ENCODE measurements around the gene RASA3.

RASA3 gene

DNA sequence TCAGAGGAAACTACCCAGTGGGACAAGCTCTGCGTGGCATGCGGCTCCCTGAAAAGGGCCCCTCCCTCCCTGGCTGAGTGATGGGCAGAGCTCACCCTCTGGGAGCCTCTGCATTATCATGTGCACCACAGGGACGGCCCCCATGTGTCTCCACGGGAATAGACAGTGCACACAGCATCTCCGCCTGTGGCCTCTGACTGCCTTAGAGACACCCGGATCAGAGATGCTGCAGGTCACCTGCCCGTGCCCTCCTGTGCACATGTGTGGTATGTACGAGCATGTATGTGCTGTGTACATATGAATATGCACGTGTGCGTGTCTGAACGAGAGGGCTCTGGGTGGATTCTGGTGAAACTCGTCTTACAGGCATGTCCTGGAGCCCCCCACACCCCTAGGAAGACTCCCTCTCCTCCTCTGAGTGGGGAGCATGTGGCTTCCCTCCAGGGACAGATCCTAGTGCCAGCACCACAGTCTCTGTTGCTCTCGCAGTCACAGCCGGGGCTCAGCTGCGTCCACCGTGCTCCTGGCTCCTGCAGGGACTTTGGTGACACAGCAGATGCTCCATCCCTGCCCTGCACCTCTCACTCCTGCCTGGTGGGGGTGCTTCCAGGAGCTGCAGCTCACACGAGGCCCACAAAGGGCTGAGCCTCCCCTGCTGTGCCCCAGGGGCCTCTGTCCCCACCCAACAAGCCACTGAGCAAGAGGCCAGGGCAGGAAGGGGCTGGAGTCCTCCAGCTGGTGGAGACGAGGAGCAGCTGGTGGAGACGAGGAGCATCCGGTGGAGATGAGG is 178.2 kb downstream of the RASA3 start:
- H3K4me3 ChIP-seq (ENCODE audit: low read depth, low read length), result no peak overlapping the region
- TF ChIP-seq, protein P1, sequence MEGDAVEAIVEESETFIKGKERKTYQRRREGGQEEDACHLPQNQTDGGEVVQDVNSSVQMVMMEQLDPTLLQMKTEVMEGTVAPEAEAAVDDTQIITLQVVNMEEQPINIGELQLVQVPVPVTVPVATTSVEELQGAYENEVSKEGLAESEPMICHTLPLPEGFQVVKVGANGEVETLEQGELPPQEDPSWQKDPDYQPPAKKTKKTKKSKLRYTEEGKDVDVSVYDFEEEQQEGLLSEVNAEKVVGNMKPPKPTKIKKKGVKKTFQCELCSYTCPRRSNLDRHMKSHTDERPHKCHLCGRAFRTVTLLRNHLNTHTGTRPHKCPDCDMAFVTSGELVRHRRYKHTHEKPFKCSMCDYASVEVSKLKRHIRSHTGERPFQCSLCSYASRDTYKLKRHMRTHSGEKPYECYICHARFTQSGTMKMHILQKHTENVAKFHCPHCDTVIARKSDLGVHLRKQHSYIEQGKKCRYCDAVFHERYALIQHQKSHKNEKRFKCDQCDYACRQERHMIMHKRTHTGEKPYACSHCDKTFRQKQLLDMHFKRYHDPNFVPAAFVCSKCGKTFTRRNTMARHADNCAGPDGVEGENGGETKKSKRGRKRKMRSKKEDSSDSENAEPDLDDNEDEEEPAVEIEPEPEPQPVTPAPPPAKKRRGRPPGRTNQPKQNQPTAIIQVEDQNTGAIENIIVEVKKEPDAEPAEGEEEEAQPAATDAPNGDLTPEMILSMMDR (conservative IDR thresholded peaks at IDR 0.05; ENCODE audit: low read depth, low read length), result peak; percentile 15
- no peak for DNase-seq (ENCODE audit: low read depth)

GRCh38 chr13:113953561-113953960 is 178.9 kb downstream of the RASA3 start:
- TF ChIP-seq, protein P1 (conservative IDR thresholded peaks at IDR 0.05; ENCODE audit: low read depth, low read length), result no peak
- no peak overlapping the region for H3K4me3 ChIP-seq (ENCODE audit: low read depth, low read length)
- DNase-seq (ENCODE audit: low read depth), result no peak

DNA sequence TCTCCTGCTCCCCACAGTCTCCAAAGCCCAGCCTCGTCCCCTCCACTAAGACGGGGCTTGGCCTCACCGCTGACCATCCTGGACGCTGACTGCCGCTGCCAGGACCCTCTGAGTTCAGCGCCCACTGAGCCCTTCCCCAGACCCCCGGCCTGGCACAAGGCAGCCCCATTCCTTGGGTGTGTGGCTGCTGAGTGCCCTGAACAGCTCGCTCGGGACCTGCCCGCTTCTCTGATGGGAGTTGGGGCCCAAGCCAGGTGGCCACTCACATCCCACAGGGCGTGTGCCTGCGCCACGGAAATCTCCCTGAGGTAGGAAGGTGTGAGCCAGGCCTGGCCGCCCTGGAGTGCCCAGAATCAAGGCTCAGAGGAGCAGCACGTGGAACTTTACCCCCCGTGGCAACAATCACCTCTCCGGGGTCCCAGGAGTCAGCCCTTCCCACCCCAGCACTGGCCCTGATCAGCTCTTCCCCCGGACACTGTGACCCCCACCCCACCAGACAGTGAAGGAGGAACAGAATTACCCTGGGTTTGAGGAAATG is 179.4 kb downstream of the RASA3 start:
- DNase-seq (ENCODE audit: low read depth), result no peak
- TF ChIP-seq, protein P1 (conservative IDR thresholded peaks at IDR 0.05; ENCODE audit: low read depth, low read length), result no peak
- no peak overlapping the region for H3K4me3 ChIP-seq (ENCODE audit: low read depth, low read length)

GRCh38 chr13:113952151-113952982 is 180.1 kb downstream of the RASA3 start:
- no peak overlapping the region for H3K4me3 ChIP-seq (ENCODE audit: low read depth, low read length)
- DNase-seq (ENCODE audit: low read depth), result no peak

DNA sequence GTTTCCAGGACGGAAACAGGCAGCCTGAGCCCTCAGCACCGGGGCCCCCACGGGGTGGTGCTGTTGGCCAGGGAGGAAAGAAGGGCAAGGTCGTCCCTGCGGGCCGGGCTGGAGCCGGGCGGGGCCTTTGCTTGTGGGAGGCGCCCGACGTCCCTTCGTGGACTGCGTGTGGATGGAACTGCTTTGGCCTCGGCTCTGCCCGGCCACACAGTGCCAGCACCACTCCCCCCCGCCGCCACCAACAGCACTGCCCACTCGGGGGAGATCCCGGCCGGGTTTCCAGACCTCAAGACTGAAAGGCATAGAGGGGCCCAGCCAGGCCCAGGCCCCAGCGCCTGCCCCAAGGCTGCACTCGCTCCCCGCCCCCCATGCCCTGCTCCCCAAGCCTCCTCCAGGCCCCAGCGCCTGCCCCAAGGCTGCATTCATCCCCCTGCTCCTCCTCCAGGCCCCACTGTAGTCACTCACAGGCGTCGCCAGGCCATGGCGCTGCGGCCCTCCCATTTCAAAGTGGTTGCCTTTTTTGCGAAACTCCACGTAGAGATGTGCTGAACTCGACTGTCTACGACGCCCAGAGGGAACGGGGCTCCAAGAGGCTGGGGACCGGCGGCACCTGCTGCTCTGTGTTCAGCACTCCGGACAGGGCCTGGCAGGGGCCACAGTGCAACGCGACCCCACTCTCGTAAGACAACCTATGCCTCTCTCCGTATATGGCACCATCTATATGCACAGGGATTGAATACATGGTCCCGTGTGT is 181.0 kb downstream of the RASA3 start:
- peak; percentile 83 for DNase-seq (ENCODE audit: low read depth)
- H3K4me3 ChIP-seq (ENCODE audit: low read depth, low read length), result no peak overlapping the region
- TF ChIP-seq, protein P1 (conservative IDR thresholded peaks at IDR 0.05; ENCODE audit: low read depth, low read length), result peak; percentile 85

More at GRCh38 chr13:113952151-113952982, 180.1 kb downstream of the RASA3 start:
- TF ChIP-seq, protein P1 (conservative IDR thresholded peaks at IDR 0.05; ENCODE audit: low read depth, low read length), result no peak

DNA sequence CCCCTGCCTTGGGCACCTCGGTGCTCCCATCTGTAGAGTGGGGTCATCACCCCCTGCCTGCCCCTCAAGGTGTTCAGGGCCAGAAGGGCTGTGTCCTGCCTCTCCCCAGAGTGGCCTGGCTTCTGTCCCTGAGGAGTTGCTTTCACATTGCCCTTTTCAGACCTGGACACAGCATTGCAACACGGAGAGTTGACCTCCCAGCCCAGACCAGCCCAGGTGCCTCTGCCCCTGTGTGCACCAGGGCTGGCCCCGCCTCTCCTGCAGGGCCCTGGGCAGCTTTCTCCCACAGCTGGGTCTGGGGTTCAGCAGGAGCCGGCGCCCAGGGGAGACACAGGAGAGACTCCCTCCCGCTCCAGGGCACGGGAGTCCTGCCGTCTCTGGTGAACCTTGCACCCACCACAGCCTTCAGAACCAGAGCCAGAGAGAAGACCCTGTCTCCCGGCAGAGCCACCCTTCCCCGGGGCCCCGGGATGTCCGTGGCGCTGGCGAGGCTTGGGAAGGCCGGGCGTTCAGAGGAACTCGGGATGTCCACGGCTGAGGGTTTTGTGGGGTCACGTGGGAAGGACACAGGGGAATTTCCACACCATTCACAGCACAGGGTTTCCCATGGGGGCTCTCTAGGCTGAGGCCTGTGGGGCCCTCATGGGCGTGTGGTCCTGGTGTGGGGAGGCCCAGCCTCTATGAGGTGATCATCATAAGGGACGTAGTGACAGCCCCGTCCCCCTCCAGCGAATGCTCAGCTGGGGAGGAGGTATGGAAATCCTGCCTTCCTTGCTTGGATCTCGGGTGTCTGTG is 181.8 kb downstream of the RASA3 start:
- TF ChIP-seq, protein P1 (conservative IDR thresholded peaks at IDR 0.05; ENCODE audit: low read depth, low read length), result no peak
- H3K4me3 ChIP-seq (ENCODE audit: low read depth, low read length), result no peak overlapping the region
- DNase-seq (ENCODE audit: low read depth), result no peak

Data from choroid plexus epithelial cell (primary cell).